Endodermal cell (in vitro differentiated cells): Measurements from ENCODE around the gene ENTPD2. TPM values are rescaled to one million over a fixed set of nuclear protein-coding genes. Genes with fewer than 3 reads are reported as not detected.

Source experiments
- DNase-seq: peaks from one replicate; pipeline ENCODE4 v3.0.0-alpha.2; 2017
- H3K27ac ChIP-seq: 2 replicates; pipeline ENCODE4 v1.5.1; 2013; ENCODE audit warnings: mild to moderate bottlenecking, low read depth, low read length, moderate library complexity
- H3K27me3 ChIP-seq: 2 replicates; pipeline ENCODE4 v1.6.1; 2013; ENCODE audit warnings: mild to moderate bottlenecking, low read length, moderate library complexity; ENCODE audit not compliant: insufficient read depth, control insufficient read depth, poor library complexity, severe bottlenecking
- H3K36me3 ChIP-seq: 2 replicates; pipeline ENCODE4 v1.7.0; 2013; ENCODE audit warnings: mild to moderate bottlenecking, low read length, moderate library complexity; ENCODE audit not compliant: control insufficient read depth, insufficient read depth
- H3K4me1 ChIP-seq: one replicate; pipeline ENCODE4 v1.7.0; 2013; ENCODE audit warnings: low read length; ENCODE audit not compliant: control insufficient read depth, insufficient read depth
- H3K4me3 ChIP-seq: 2 replicates; pipeline ENCODE4 v1.5.1; 2013; ENCODE audit warnings: mild to moderate bottlenecking, low read length, moderate library complexity
- H3K9ac ChIP-seq: 2 replicates; pipeline ENCODE4 v1.6.1; 2013; ENCODE audit warnings: mild to moderate bottlenecking, low read length, moderate library complexity; ENCODE audit not compliant: poor library complexity, severe bottlenecking; ENCODE audit errors: extremely low read depth
- H3K9me3 ChIP-seq: 2 replicates; pipeline ENCODE4 v1.6.1; 2013; ENCODE audit warnings: mild to moderate bottlenecking, low read length, moderate library complexity; ENCODE audit not compliant: control insufficient read depth
- H3K27ac Mint-ChIP-seq: 2 replicates; pipeline ENCODE4 v1.8.0; 2020; ENCODE audit warnings: mixed read lengths
- H3K27me3 Mint-ChIP-seq: 2 replicates; pipeline ENCODE4 v1.8.0; 2021; ENCODE audit warnings: mild to moderate bottlenecking, mixed read lengths; ENCODE audit not compliant: insufficient read depth
- H3K36me3 Mint-ChIP-seq: 2 replicates; pipeline ENCODE4 v1.8.0; 2020; ENCODE audit warnings: low read depth, mixed read lengths
- H3K4me1 Mint-ChIP-seq: 2 replicates; pipeline ENCODE4 v1.8.0; 2020; ENCODE audit warnings: mixed read lengths
- H3K4me3 Mint-ChIP-seq: 2 replicates; pipeline ENCODE4 v1.8.0; 2020; ENCODE audit warnings: mild to moderate bottlenecking, moderate library complexity, mixed read lengths
- H3K9me3 Mint-ChIP-seq: 2 replicates; pipeline ENCODE4 v1.8.0; 2020; ENCODE audit warnings: mild to moderate bottlenecking, mixed read lengths
- CTCF ChIP-seq: fragments of 200-600 bp; sonication (generic); conservative IDR thresholded peaks from 2 replicates; pipeline ENCODE4 v1.5.0; 2021; ENCODE audit warnings: antibody characterized with exemption, mild to moderate bottlenecking
- WGBS, 2 experiments: methylation state at CpG; one replicate each; pipeline versions ENCODE4 v1.1.5 to v1.1.7; 2013; ENCODE audit warnings: missing lambda C conversion rate in 2 of 2, mixed read lengths in 1 of 2; ENCODE audit not compliant: insufficient coverage in 1 of 2, insufficient read length in 1 of 2; 5-methylcytosine and 5-hydroxymethylcytosine counted together
- total RNA-seq, 2 donors: library from RNA; stranded (reverse); fragmentation: NEBNext Ultra II Directional in 1 of 2; extraction: Animal tissue kit (Norgen Biotek cat#: 25700) in 1 of 2; gene quantifications; 2 replicates in 1 of 2; 3 replicates in 1 of 2; pipeline ENCODE4 v1.2.1, GENCODE V29; 2021

ENTPD2 gene
- total RNA-seq, 2 donors from 2014 or later: 1.2 to 2.4 TPM

- Histone ChIP-seq H3K27me3 (no peaks in the 10 kb centered on the region), H3K4me1 (no peaks in the 10 kb centered on the region), H3K9ac (no peak overlapping the region), H3K9me3 (no peaks in the 10 kb centered on the region), H3K36me3 (no peaks in the 10 kb centered on the region), H3K27ac (no peak overlapping the region), H3K4me3 (no peak overlapping the region)
- TF ChIP-seq CTCF: no peak
- no peaks in the 10 kb centered on the region for H3K27me3 Mint-ChIP-seq
- H3K36me3 Mint-ChIP-seq: peaks cover 6% of the 10 kb centered on the region
- 90 to 94% methylated on average over 16 to 23 of the region's 23 CpGs for WGBS, 2 experiments
- no peak overlapping the region for H3K27ac Mint-ChIP-seq
- no peak overlapping the region for H3K4me3 Mint-ChIP-seq
- H3K9me3 Mint-ChIP-seq: peaks cover 1% of the 10 kb centered on the region
- DNase-seq: no peak
- H3K4me1 Mint-ChIP-seq: no peaks in the 10 kb centered on the region
Measured at GRCh38 chr9:137014166-137014565, 39.7 kb downstream of the ENTPD2 start.

- H3K4me1 Mint-ChIP-seq: no peaks in the 10 kb centered on the region
- no peak overlapping the region for H3K4me3 Mint-ChIP-seq
- H3K36me3 Mint-ChIP-seq: peaks cover 6% of the 10 kb centered on the region
- H3K36me3 ChIP-seq: no peaks in the 10 kb centered on the region
- H3K9me3 ChIP-seq: no peaks in the 10 kb centered on the region
- no peaks in the 10 kb centered on the region for H3K27me3 Mint-ChIP-seq
- peaks cover 1% of the 10 kb centered on the region for H3K9me3 Mint-ChIP-seq
- no peak overlapping the region for H3K27ac ChIP-seq
- H3K4me3 ChIP-seq: no peak overlapping the region
- TF ChIP-seq CTCF: no peak
- no peak overlapping the region for H3K27ac Mint-ChIP-seq
- no peaks in the 10 kb centered on the region for H3K27me3 ChIP-seq
- H3K9ac ChIP-seq: no peak overlapping the region
- no peaks in the 10 kb centered on the region for H3K4me1 ChIP-seq
- no peak for DNase-seq
- 93 to 96% methylated on average over 12 to 20 of the region's 20 CpGs for WGBS, 2 experiments
Measured at GRCh38 chr9:137013571-137013940, 40.3 kb downstream of the ENTPD2 start.

- WGBS, 2 experiments: 85 to 87% methylated on average over 29 to 67 of the region's 67 CpGs
- no peak overlapping the region for H3K4me3 Mint-ChIP-seq
- no peak overlapping the region for H3K9ac ChIP-seq
- no peaks in the 10 kb centered on the region for H3K4me1 Mint-ChIP-seq
- H3K27me3 Mint-ChIP-seq: no peaks in the 10 kb centered on the region
- H3K36me3 ChIP-seq: no peaks in the 10 kb centered on the region
- peaks cover 1% of the 10 kb centered on the region for H3K9me3 Mint-ChIP-seq
- no peaks in the 10 kb centered on the region for H3K27me3 ChIP-seq
- TF ChIP-seq CTCF: no peak
- H3K4me1 ChIP-seq: no peaks in the 10 kb centered on the region
- peaks cover 6% of the 10 kb centered on the region for H3K36me3 Mint-ChIP-seq
- H3K27ac ChIP-seq: no peak overlapping the region
- H3K27ac Mint-ChIP-seq: no peak overlapping the region
- H3K9me3 ChIP-seq: no peaks in the 10 kb centered on the region
- no peak overlapping the region for H3K4me3 ChIP-seq
- peak; percentile 68 for DNase-seq
Measured at GRCh38 chr9:137012694-137013570, 40.9 kb downstream of the ENTPD2 start.
